22Rv1 (cell line): ENCODE results near the gene NOXO1.

Source experiments
- H3K27ac ChIP-seq: fragments of 450-650 bp; 2 replicates; pipeline ENCODE4 v1.5.1; 2017
- ZFX ChIP-seq: fragments of 450-650 bp; IDR thresholded peaks from 2 replicates; pipeline ENCODE4 v1.6.1; 2017; ENCODE audit warnings: antibody characterized with exemption, borderline replicate concordance
- TF ChIP-seq, protein P1 (sequence below): fragments of 450-650 bp; IDR thresholded peaks from 2 replicates; pipeline ENCODE4 v1.5.1; 2017; ENCODE audit warnings: mild to moderate bottlenecking

Gene NOXO1

DNA sequence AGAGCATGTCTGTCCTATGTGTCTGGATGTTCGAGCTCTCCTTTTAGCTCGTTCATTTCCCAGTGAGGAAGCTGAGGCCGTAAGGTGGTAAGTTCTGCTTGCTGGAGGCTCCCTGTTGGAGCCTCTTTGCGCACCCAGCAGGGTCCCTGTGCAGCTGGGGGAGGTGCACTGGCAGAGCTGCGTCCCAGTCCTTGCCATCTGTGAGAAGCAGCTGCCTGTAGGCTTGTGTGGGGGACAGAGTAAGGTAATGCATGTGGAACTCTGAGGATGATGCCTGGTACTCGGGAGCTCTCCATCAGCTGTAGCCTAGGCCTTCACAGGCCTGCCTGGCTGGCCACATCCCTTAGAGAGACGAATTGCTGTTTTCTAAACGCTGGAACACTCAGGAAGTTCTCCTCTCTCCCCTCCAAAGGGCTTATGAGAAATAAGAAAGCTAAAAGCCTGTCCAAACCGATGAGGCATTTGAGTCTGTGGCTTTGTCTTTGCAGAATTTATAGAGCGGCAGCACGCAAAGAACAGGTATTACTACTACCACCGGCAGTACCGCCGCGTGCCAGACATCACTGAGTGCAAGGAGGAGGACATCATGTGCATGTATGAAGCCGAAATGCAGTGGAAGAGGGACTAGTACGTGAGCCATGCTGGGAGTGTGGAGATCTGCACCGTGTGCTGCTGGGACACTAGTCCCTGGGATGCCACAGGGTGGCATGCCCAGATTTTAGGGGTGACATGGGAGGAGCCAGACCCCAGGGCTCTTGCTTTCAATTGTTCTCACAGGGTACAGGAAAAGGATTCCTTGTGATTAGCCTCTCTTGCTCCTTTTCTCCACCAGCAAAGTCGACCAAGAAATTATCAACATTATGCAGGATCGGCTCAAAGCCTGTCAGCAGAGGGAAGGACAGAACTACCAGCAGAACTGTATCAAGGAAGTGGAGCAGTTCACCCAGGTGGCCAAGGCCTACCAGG, 20.3 kb downstream of the NOXO1 start:
- no peak for TF ChIP-seq ZFX
- TF ChIP-seq, protein P1, sequence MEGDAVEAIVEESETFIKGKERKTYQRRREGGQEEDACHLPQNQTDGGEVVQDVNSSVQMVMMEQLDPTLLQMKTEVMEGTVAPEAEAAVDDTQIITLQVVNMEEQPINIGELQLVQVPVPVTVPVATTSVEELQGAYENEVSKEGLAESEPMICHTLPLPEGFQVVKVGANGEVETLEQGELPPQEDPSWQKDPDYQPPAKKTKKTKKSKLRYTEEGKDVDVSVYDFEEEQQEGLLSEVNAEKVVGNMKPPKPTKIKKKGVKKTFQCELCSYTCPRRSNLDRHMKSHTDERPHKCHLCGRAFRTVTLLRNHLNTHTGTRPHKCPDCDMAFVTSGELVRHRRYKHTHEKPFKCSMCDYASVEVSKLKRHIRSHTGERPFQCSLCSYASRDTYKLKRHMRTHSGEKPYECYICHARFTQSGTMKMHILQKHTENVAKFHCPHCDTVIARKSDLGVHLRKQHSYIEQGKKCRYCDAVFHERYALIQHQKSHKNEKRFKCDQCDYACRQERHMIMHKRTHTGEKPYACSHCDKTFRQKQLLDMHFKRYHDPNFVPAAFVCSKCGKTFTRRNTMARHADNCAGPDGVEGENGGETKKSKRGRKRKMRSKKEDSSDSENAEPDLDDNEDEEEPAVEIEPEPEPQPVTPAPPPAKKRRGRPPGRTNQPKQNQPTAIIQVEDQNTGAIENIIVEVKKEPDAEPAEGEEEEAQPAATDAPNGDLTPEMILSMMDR: no peak

DNA sequence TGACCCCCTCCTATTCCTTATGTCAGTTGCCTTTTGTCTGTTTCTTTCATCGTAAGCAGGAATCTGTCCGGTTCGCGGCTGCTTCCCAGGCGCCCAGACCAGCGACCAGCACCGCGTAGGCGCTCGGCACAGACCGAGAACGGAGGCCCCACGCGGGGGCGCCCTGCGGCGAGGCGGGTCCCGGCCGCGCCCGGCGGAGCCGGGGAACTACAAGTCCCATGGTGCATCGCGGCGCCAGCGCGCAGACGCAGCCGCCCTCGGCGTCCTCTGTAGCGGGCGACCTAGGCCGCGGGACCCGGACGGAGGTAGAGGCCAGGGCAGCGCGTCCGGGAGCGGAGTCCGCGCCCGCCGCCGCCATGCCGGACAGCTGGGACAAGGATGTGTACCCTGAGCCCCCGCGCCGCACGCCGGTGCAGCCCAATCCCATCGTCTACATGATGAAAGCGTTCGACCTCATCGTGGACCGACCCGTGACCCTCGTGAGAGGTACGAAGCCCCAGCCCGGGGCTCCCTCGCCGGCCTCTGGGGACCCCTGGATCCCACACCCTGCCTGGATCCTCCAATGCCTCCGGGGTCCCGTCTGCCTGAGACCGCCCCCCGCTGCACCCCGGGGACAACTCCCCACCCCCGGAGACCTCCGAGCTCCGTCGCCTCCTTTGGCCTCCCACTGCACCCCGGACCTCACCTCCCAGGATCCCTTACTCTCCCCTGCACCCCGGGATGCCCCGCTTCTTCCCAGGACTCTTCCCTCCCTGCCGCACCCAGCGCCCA, 21.8 kb downstream of the NOXO1 start, which contains the start of gene NDUFB10:
TSS of gene NDUFB10 (plus strand) at position 270 of the 771 bp plus-strand sequence. CDS start at position 357, 87 bp downstream.
- peak within 1 kb of the TSS; percentile 96 for H3K27ac ChIP-seq
- TF ChIP-seq, protein P1: peak; percentile 93
- TF ChIP-seq ZFX: no peak

More for the DNA sequence above, 20.3 kb downstream of the NOXO1 start:
- H3K27ac ChIP-seq: peak overlapping the region; percentile 96

DNA sequence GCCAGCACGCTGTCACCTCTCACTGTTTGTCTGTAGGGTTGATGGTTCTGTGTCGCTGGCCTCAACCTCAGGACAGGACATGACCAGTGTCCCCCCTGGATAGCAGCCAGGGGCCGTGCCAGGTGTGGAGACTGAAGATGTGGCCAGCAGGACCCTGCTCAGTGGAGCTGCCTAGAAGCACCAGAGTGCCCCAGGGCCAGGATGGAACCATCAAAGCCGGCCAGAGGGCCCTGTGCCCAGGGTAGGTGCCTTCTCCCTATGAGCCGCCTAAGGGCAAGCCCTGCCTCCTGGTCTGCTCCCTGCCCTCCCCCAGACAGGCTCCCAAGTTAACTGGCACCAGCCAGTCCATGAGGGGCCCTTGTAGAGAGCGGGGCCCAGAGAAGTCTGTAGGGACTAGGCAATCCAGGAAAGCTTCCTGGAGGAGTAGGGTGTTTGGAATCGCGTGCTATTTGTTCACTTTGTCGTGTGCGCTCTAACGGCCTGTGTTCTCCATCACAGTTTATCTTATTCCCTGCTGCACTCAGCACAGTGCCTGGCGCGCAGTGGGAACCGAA, 22.5 kb downstream of the NOXO1 start:
- peak overlapping the region; percentile 96 for H3K27ac ChIP-seq

GRCh38 chr16:1958143-1958491, 23.2 kb downstream of the NOXO1 start:
- peak overlapping the region; percentile 96 for H3K27ac ChIP-seq

More for the DNA sequence above, 22.5 kb downstream of the NOXO1 start:
- TF ChIP-seq, protein P1: no peak
- TF ChIP-seq ZFX: no peak

- H3K27ac ChIP-seq: peak overlapping the region; percentile 96
These were observed 23.7 kb downstream of the NOXO1 start for GRCh38 chr16:1957434-1958142.

- no peak overlapping the region for H3K27ac ChIP-seq
- TF ChIP-seq, protein P1: no peak
- no peak for TF ChIP-seq ZFX
These were observed 27.5 kb downstream of the NOXO1 start for GRCh38 chr16:1953734-1954133.

GRCh38 chr16:1950559-1950958, 30.7 kb downstream of the NOXO1 start:
- TF ChIP-seq, protein P1: no peak
- TF ChIP-seq ZFX: no peak
- no peak overlapping the region for H3K27ac ChIP-seq

DNA sequence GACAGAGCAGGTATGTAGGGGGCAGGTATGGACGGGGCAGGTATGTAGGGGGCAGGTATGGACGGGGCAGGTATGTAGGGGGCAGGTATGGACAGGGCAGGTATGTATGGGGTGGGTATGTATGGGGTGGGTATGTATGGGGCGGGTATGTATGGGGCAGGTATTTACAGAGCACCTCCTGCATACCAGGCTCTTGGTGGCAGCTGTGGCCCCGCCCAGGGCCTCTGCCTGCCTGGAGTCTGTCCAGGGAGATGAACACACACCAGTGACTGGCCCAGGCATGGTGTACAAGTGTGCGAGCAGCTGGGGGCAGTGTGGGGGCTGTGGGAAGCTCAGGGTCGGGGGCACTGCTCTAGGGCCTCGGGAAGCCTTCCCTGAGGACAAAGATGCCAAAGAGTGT, 31.2 kb downstream of the NOXO1 start:
- no peak for TF ChIP-seq ZFX
- TF ChIP-seq, protein P1: no peak
- H3K27ac ChIP-seq: no peak overlapping the region
